HCT116 (cell line): ENCODE results near the gene SMAD2. TPM values are rescaled to one million over a fixed set of nuclear protein-coding genes. Genes with fewer than 3 reads are reported as not detected.

Source experiments
- ATAC-seq: fragments of 200-7000 bp; cut with Tn5 transposase; 2 replicates; pipeline ENCODE4 v1.9.1; 2020; ENCODE audit warnings: mild to moderate bottlenecking, moderate library complexity
- BruUV-seq: library from RNA; stranded (reverse); fragments of 400-500 nt; replicated peaks from 2 replicates; lab custom pipeline; 2021; lab: Mats Ljungman, UMichigan
- CTCF ChIA-PET: fragments of 300-600 bp; sonication (Branson Sonifier 250); formaldehyde crosslinking; loops from one replicate; lab custom pipeline; 2021; ENCODE audit warnings: antibody characterized with exemption; lab: Charles Lee
- POLR2A ChIA-PET: fragments of 300-600, 350-600 bp; sonication (Branson Sonifier 250); formaldehyde crosslinking; loops from one replicate; lab custom pipeline; 2021; ENCODE audit warnings: antibody characterized with exemption; lab: Charles Lee
- RAD21 ChIA-PET, 2 experiments: fragments of 300-600 bp; sonication (Branson Sonifier 250); formaldehyde crosslinking; loops; one replicate each; lab custom pipeline; 2023; ENCODE audit warnings: low total read pairs in 2 of 2; ENCODE audit not compliant: uncharacterized antibody in 2 of 2, unreplicated experiment in 2 of 2, low non-redundant PET in 1 of 2; lab: Charles Lee
- DNase-seq: peaks from one replicate; pipeline ENCODE4 v3.0.0-alpha.2; 2010; ENCODE audit warnings: low read depth, low spot score
- H2AFZ ChIP-seq: fragments of 200-600 bp; shearing (Covaris generic), sonication (generic); 2 replicates; pipeline ENCODE4 v1.6.1; 2017; ENCODE audit warnings: low read depth, mixed run types, mixed read lengths, antibody characterized with exemption, low read length; ENCODE audit not compliant: poor library complexity, severe bottlenecking
- H3K27ac ChIP-seq: 2 replicates; pipeline ENCODE4 v1.5.1; 2012; ENCODE audit warnings: low read depth, low read length
- H3K27me3 ChIP-seq: fragments of 200-600 bp; sonication (generic); 2 replicates; pipeline ENCODE4 v1.6.1; 2016; ENCODE audit warnings: mixed run types, low read length, mixed read lengths; ENCODE audit not compliant: insufficient read depth
- H3K36me3 ChIP-seq, 2 experiments: fragments of 200-500 bp in 1 of 2; fragments of 200-600 bp in 1 of 2; sonication (Bioruptor generic) in 1 of 2; sonication (generic) in 1 of 2; 2 replicates each; pipeline versions ENCODE4 v1.5.1 to v1.6.1; 2014 to 2016; ENCODE audit warnings: low read length in 2 of 2, inconsistent platforms in 1 of 2, mixed read lengths in 1 of 2, mixed run types in 1 of 2; ENCODE audit not compliant: insufficient read depth in 2 of 2, control insufficient read depth in 1 of 2
- H3K4me1 ChIP-seq, 2 experiments: fragments of 200-600 bp in 1 of 2; sonication (generic) in 1 of 2; 2 replicates each; pipeline versions ENCODE4 v1.5.1 to v1.6.1; 2012 to 2017; ENCODE audit warnings: low read length in 2 of 2, inconsistent platforms in 1 of 2, mild to moderate bottlenecking in 1 of 2, mixed read lengths in 1 of 2, mixed run types in 1 of 2, moderate library complexity in 1 of 2; ENCODE audit not compliant: insufficient read depth in 2 of 2, control insufficient read depth in 1 of 2
- H3K4me2 ChIP-seq: fragments of 200-600 bp; sonication (generic); 2 replicates; pipeline ENCODE4 v1.6.1; 2017; ENCODE audit warnings: mixed run types, low read length, mixed read lengths
- H3K4me3 ChIP-seq, 2 experiments: fragments of 200-600 bp in 1 of 2; sonication (generic) in 1 of 2; replicated peaks in 1 of 2; 2 replicates each; pipeline ENCODE4 v1.5.1; 2011 to 2016; ENCODE audit warnings: low read length in 2 of 2, control low read depth in 1 of 2, low read depth in 1 of 2, mild to moderate bottlenecking in 1 of 2, mixed read lengths in 1 of 2, mixed run types in 1 of 2
- H3K79me2 ChIP-seq: fragments of 200-600 bp; sonication (generic); 2 replicates; pipeline ENCODE4 v1.6.1; 2017; ENCODE audit warnings: mild to moderate bottlenecking, mixed run types, low read length, moderate library complexity, mixed read lengths; ENCODE audit not compliant: insufficient read depth
- H3K9ac ChIP-seq: fragments of 200-600 bp; sonication (generic); 2 replicates; pipeline ENCODE4 v1.6.1; 2016; ENCODE audit warnings: low read length, mixed read lengths
- H3K9me2 ChIP-seq: fragments of 200-600 bp; sonication (generic), shearing (Covaris generic); 2 replicates; pipeline ENCODE4 v1.6.1; 2017; ENCODE audit warnings: mixed run types, mild to moderate bottlenecking, moderate library complexity; ENCODE audit not compliant: insufficient read depth
- H3K9me3 ChIP-seq, 2 experiments: fragments of 200-500 bp in 1 of 2; fragments of 200-600 bp in 1 of 2; sonication (Bioruptor generic) in 1 of 2; sonication (generic) in 1 of 2; 2 replicates each; pipeline ENCODE4 v1.6.1; 2014 to 2017; ENCODE audit warnings: low read length in 2 of 2, mixed read lengths in 2 of 2, inconsistent platforms in 1 of 2, low read depth in 1 of 2, mild to moderate bottlenecking in 1 of 2, mixed run types in 1 of 2, moderate library complexity in 1 of 2; ENCODE audit not compliant: control insufficient read depth in 1 of 2, insufficient read depth in 1 of 2
- H4K20me1 ChIP-seq: fragments of 200-600 bp; sonication (generic), shearing (Covaris generic); 2 replicates; pipeline ENCODE4 v1.6.1; 2017; ENCODE audit warnings: mixed run types, mild to moderate bottlenecking, moderate library complexity; ENCODE audit not compliant: insufficient read depth
- CBX3 ChIP-seq: IDR thresholded peaks from 2 replicates; pipeline ENCODE4 v1.6.1; 2012; ENCODE audit warnings: low read depth
- CEBPB ChIP-seq: IDR thresholded peaks from 2 replicates; pipeline ENCODE4 v1.6.1; 2012; ENCODE audit warnings: low read depth
- EGR1 ChIP-seq: IDR thresholded peaks from 2 replicates; pipeline ENCODE4 v1.6.1; 2012; ENCODE audit warnings: low read depth
- ELF1 ChIP-seq: IDR thresholded peaks from 2 replicates; pipeline ENCODE4 v1.6.1; 2012; ENCODE audit warnings: low read depth, borderline replicate concordance
- EZH2 ChIP-seq: fragments of 200-600 bp; sonication (generic); IDR thresholded peaks from 2 replicates; pipeline ENCODE4 v1.6.1; 2017; ENCODE audit warnings: antibody characterized with exemption, mixed run types
- FOSL1 ChIP-seq: IDR thresholded peaks from 2 replicates; pipeline ENCODE4 v1.6.1; 2012; ENCODE audit warnings: low read depth
- MAX ChIP-seq: IDR thresholded peaks from 2 replicates; pipeline ENCODE4 v1.6.1; 2012
- POLR2A ChIP-seq: IDR thresholded peaks from 2 replicates; pipeline ENCODE4 v1.7.0; 2011; ENCODE audit warnings: borderline replicate concordance; ENCODE audit not compliant: insufficient read depth, insufficient read length; ENCODE audit errors: extremely low read depth
- POLR2AphosphoS5 ChIP-seq: IDR thresholded peaks from 2 replicates; pipeline ENCODE4 v1.6.1; 2011; ENCODE audit warnings: mild to moderate bottlenecking, low read depth, low read length, moderate library complexity
- RAD21 ChIP-seq: IDR thresholded peaks from 2 replicates; pipeline ENCODE4 v1.6.1; 2012; ENCODE audit warnings: low read depth, mild to moderate bottlenecking
- REST ChIP-seq: IDR thresholded peaks from 2 replicates; pipeline ENCODE4 v1.6.1; 2012; ENCODE audit warnings: low read depth
- SIN3A ChIP-seq: IDR thresholded peaks from 2 replicates; pipeline ENCODE4 v1.6.1; 2012; ENCODE audit warnings: low read depth
- SP1 ChIP-seq: IDR thresholded peaks from 2 replicates; pipeline ENCODE4 v1.6.1; 2012; ENCODE audit warnings: low read depth
- SRF ChIP-seq: IDR thresholded peaks from 2 replicates; pipeline ENCODE4 v1.6.1; 2012; ENCODE audit warnings: low read depth
- YY1 ChIP-seq: IDR thresholded peaks from 2 replicates; pipeline ENCODE4 v1.6.1; 2011; ENCODE audit warnings: low read length, low read depth, moderate library complexity, mild to moderate bottlenecking; ENCODE audit not compliant: insufficient replicate concordance; ENCODE audit errors: extremely low read depth
- ZBTB33 ChIP-seq: IDR thresholded peaks from 2 replicates; pipeline ENCODE4 v1.6.1; 2011; ENCODE audit warnings: mild to moderate bottlenecking, low read length, moderate library complexity; ENCODE audit not compliant: insufficient replicate concordance; ENCODE audit errors: extremely low read depth
- ZFX ChIP-seq: fragments of 450-650 bp; IDR thresholded peaks from 2 replicates; pipeline ENCODE4 v1.6.1; 2017
- ZNF274 ChIP-seq: fragments of 200-500 bp; sonication (Bioruptor generic); IDR thresholded peaks from 2 replicates; pipeline ENCODE4 v1.6.1; 2014; ENCODE audit warnings: mild to moderate bottlenecking, low read depth, low read length, inconsistent platforms
- intact Hi-C: fragments of 100-400 bp; cut with micrococcal nuclease; formaldehyde crosslinking; loops from 2 replicates; pipeline ENCODE4 v1.10.0; 2022
- total RNA-seq: library from RNA; stranded (reverse); gene quantifications from one replicate; pipeline ENCODE4 v1.2.1, GENCODE V29; 2021; ENCODE audit not compliant: unreplicated experiment
- TF ChIP-seq, protein P1 (sequence below): IDR thresholded peaks from 2 replicates; pipeline ENCODE4 v1.6.1; 2012

The SMAD2 gene
- total RNA-seq, 1 experiment from 2014 or later, result 130 TPM

DNA sequence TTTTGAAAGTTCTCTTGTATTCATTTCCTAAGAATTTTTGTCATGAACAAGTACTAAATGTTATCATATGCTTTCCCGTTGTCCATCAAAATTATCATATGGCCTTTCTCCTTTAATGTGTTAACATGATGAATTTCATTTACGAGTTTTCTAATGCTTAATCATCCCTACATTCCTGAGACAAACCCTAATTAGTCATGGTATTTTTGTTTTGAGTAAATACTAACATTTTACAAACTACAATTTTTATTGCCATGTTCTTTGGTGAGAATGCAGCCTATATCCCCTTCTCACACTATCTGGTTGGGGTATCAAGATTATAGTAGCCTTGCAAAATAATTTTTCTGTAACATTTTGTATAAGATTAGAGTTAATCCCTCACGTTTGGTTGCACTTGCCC is 14.5 kb downstream of the SMAD2 start (continued):
- TF ChIP-seq ZBTB33, result no peak
- TF ChIP-seq POLR2AphosphoS5, result no peak
- no peak for TF ChIP-seq CBX3
- TF ChIP-seq EZH2, result no peak
- no peak for TF ChIP-seq SRF
- no peak for TF ChIP-seq ELF1
- TF ChIP-seq SP1, result no peak
- TF ChIP-seq ZNF274, result no peak
- no peak for TF ChIP-seq YY1
- no peak for TF ChIP-seq SIN3A
- TF ChIP-seq RAD21, result no peak
- TF ChIP-seq CEBPB, result no peak
- no peak for TF ChIP-seq FOSL1

DNA sequence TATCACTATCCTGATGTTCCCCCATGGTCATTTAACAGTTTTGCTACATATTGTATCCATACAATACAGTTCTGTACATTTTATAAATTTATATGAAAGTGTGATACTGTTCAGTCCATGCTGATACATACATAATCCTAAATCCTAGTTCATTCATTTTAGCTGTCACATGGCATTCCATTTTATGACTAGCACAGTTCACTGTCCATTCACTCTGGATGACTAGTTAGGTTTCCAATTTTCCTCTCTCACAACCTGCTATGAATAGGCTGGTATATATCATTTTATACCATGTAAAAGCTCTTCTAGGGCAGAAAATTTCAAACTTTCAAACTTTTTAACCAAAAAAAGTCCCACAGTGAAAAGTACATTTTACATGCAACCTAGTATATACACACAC is 15.2 kb downstream of the SMAD2 start:
- TF ChIP-seq SRF (no peak), EZH2 (no peak), ZBTB33 (no peak), RAD21 (no peak), MAX (no peak), REST (no peak), CEBPB (no peak), ZNF274 (no peak), ZFX (no peak), EGR1 (no peak), POLR2A (no peak), SP1 (no peak)
- TF ChIP-seq, protein P1, sequence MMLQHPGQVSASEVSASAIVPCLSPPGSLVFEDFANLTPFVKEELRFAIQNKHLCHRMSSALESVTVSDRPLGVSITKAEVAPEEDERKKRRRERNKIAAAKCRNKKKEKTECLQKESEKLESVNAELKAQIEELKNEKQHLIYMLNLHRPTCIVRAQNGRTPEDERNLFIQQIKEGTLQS, result no peak
- TF ChIP-seq, all 23 proteins: peak for 0
- H3K27ac ChIP-seq, result no peak overlapping the region
- peaks cover 11% of the 10 kb centered on the region for H4K20me1 ChIP-seq
- ATAC-seq (no peak), DNase-seq (no peak)
- peaks cover 95% of the 10 kb centered on the region for H3K79me2 ChIP-seq
- H2AFZ ChIP-seq, result no peak overlapping the region
- RAD21 ChIA-PET, result no interaction called here
- no peaks in the 10 kb centered on the region for H3K9me2 ChIP-seq
- H3K4me1 ChIP-seq, result peaks cover 0 to 3% of the 10 kb centered on the region in 2 experiments; a peak in 1 of 4 replicates
- no TSS peak for BruUV-seq
- POLR2A ChIA-PET, result no interaction called here
- no peaks in the 10 kb centered on the region for H3K9me3 ChIP-seq
- CTCF ChIA-PET, result no interaction called here
- no peak overlapping the region for H3K4me3 ChIP-seq
- H3K27me3 ChIP-seq, result no peaks in the 10 kb centered on the region
- intact Hi-C loops, result no loop called here
- H3K36me3 ChIP-seq, result no peaks in the 10 kb centered on the region
- no peak overlapping the region for H3K4me2 ChIP-seq
- H3K9ac ChIP-seq, result no peak overlapping the region
